Measurements from ENCODE around the gene SLC39A11.

The SLC39A11 gene

GRCh38 chr17:73045724-73046123, 46.8 kb downstream of the SLC39A11 start:
- DNase-seq (ENCODE audit: low read depth in 2 of 2, low spot score in 1 of 2) = no peak

DNA sequence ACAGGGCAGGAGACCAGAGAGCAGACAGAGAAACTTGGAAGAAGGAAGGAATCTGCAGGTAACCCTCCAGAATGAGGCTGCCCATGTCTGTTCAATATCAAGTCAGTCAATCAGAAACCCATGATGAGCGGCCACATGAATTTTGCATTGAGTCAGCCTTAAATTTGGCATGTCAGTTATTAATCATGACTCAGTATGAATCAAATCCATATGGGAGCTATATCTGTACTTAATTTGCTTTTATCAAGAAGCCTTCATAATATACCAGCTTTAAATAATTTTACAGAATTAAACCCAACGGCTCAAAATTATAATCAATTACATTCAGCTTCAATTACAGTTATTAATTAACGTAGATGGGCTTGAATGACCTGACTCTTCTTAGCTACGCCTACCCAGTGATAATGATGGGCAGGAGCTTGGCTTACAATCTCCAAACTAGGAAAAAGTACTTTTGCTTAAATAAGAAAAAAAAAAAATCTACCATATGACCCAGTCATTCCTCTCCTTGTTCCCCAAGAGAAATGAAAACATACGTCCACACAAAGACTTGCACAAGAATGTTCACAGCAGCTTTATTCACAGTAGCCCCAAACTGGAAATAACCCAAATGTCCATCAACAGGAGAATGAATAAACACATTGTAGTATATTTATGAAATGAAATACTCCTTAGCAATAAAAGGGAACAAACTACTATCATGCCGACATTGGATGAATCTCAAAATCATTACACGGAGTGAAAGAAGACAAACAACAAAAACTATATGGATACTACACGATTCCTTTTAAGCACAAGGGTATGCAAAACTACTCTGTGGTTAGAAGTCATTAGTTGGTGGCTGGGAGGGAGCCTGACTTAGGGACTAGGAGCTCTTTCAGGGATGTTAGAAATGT, 48.6 kb downstream of the SLC39A11 start:
- no peak for DNase-seq (ENCODE audit: low read depth in 2 of 2, low spot score in 1 of 2)

DNA sequence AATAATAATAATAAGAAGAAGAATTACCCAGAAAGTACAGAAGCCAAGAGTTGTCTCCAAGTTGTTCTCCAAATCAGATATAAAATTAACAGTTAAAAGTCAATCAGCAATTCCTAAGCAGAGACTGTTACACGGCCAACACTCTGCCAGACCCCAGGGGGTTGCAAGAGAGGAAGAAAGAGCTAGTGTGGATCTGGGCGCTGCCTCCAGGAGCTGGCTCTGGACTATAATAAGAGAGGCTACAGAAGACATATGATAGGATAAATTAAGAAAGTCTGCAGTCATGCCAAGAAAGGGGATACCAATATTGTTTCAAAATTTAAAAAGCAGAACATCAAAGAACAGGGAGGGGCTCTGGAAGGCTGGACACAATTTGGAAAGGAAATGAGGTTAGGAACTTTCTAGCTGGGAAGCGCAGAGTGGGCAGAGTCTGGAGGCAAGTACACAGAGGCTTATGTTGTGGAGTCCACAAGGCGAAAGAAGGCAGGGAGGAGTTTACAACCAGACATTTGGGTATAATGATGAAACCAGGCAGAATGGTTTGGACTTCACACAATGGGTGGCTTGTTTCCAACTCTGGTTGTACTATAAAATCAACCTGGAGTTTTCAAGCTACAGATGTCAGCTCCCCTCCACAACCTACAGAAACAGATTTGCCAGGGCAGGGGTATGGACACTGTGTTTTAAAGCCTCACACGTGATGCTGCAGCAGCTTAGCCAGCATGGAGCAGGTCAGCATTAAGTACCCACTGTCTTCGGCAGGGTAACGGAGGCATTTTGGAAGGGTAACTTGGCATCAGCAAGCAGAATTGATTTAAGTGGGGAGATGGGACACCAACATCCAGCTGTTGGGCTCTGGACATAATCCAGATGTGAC, 49.4 kb downstream of the SLC39A11 start:
- no peak for DNase-seq (ENCODE audit: low read depth in 2 of 2, low spot score in 1 of 2)

GRCh38 chr17:73042225-73042624, 50.3 kb downstream of the SLC39A11 start:
- DNase-seq (ENCODE audit: low read depth in 2 of 2, low spot score in 1 of 2) = no peak

- DNase-seq (ENCODE audit: low read depth in 2 of 2, low spot score in 1 of 2) = no peak
Observed at GRCh38 chr17:73039282-73039681, 53.2 kb downstream of the SLC39A11 start.

- DNase-seq (ENCODE audit: low read depth in 2 of 2, low spot score in 1 of 2) = no peak
Observed at GRCh38 chr17:73031472-73031871, 61.0 kb downstream of the SLC39A11 start.

DNA sequence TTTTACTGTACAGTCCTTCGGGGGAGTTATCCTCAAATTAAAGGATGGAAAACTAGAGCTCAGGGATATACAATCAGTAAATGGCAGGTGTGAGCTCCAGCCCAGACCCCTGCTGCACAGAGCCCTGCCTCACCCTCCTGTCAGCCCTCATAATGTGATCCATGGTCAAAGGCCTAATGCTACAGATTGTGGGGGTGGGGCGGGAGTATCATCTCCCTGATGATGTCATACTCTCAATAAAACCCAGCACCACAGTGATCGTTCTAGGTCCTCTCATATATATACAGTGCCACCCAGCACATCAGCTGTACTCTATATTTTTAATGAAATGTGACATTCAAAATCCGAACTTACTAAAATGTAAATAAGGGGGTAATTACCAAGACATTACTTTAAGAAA, 61.5 kb downstream of the SLC39A11 start:
- DNase-seq (ENCODE audit: low read depth in 2 of 2, low spot score in 1 of 2) = no peak

DNA sequence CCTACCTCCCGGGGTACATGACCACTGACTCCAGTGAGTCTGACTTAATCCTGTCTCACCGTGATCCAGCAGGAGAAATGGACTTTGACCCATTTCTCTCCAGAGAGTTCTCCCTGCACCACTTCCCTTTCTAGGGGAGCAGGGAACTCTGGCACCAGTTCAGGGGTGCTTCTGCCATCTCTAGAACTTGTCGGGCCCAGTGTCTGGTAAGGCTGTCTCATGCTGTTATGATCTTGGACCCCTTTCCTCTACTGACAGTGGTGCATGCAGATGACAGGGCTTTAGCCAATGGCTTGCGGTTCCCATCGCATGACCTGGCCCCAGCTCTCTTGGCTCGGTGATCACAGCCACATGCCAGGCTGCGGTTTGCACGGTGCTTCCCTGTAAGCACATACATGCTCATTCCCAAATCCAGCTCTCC, 62.0 kb downstream of the SLC39A11 start:
- DNase-seq (ENCODE audit: low read depth in 2 of 2, low spot score in 1 of 2) = no peak

GRCh38 chr17:73029991-73030390, 62.5 kb downstream of the SLC39A11 start:
- DNase-seq (ENCODE audit: low read depth in 2 of 2, low spot score in 1 of 2) = no peak

GRCh38 chr17:73029021-73029420, 63.5 kb downstream of the SLC39A11 start:
- DNase-seq (ENCODE audit: low read depth in 2 of 2, low spot score in 1 of 2) = no peak

DNA sequence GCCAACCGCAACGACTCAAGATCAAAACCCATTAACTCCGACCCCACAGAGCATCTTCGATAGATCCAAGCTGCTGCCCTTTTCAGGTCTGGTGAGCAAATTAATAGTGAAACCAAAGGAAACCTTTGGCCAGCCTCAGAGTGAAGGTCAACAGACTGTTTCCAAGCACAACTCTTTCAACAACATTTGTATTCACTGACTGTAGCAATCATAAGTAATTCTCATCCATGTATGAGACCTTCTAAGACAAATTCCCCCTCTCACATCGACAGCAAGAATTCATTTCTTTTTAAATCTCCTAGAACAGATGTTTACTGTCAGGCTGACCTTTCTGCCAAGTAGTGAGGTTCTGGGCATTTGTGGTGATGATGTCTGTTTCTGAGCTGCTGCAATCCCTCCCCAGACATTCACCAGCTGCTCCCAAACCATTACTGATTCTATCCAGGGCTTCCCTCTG, 64.2 kb downstream of the SLC39A11 start:
- no peak for DNase-seq (ENCODE audit: low read depth in 2 of 2, low spot score in 1 of 2)

DNA sequence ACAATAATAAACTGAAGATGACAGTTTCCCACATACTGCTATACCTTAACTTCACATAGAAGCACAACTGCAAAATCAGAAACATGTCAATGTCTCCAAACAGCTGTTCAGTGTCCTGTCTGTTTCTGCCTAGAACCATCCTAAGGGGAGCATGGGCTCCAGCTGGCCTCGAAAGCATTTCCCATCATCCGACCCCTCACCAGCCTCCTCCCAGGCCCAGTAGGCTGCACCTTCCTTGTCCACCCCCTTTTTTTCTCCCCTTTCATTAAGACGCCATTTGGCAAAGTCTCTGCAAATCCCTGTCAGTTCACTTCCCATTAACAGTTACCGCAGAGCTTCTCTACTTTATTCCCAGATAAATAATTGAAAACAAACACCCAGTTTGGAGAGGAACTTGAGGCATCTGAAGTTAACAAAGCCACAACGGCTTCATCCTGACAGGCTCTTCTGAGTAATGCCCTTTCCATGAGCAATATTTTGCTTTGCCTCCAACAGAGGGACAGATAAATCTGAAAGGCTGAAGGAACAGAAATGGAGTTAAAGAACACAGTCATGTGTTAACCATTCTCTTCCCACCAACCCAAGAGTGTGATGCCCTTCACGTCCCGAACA, 65.3 kb downstream of the SLC39A11 start:
- DNase-seq (ENCODE audit: low read depth in 2 of 2, low spot score in 1 of 2) = no peak

GRCh38 chr17:73025041-73025560, 67.4 kb downstream of the SLC39A11 start:
- DNase-seq (ENCODE audit: low read depth in 2 of 2, low spot score in 1 of 2) = no peak

- no peak for DNase-seq (ENCODE audit: low read depth in 2 of 2, low spot score in 1 of 2)
Observed at GRCh38 chr17:73023759-73024158, 68.7 kb downstream of the SLC39A11 start.

- DNase-seq (ENCODE audit: low read depth in 2 of 2, low spot score in 1 of 2) = no peak
Observed at GRCh38 chr17:73022694-73023093, 69.8 kb downstream of the SLC39A11 start.

DNA sequence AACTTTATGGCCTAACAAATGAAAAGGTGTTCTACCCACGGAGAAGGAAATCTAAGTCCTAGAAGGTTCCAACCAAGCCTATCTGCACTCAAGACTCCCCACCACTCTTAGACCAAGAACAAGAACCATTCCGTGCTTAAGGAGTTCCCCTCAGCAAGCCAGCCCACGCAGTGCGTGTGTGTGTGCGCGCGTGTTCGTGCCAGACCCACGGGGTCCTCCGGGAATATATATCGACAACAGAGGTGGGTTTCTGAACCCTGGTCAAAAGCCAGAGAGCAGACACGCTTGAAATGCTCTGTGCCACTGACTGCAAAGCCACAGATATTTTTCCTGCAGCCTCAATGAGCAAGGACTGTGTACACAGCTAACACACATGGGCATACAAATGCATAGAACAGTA, 70.7 kb downstream of the SLC39A11 start:
- DNase-seq (ENCODE audit: low read depth in 2 of 2, low spot score in 1 of 2) = no peak

DNA sequence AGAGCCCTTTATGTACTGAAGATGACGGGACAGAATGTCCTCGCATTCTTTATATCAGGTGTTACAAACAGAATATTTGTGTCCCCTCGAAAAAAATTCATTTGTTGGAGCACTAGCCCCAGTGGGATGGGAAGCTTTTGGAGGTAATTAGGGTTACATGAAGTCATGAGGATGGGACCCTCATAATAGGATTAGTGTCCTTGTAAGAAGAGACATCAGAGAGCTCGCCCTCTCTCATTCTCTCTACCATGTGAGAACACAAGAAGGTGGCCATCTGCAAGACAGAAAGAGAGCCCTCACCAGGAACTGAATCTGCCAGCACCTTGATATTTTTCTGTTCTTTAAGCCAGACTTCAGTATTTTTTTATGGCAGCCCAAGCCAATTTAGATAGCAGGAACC, 72.4 kb downstream of the SLC39A11 start:
- DNase-seq (ENCODE audit: low read depth in 2 of 2, low spot score in 1 of 2) = no peak

- no peak for DNase-seq (ENCODE audit: low read depth in 2 of 2, low spot score in 1 of 2)
Observed at GRCh38 chr17:73018599-73018998, 73.9 kb downstream of the SLC39A11 start.

DNA sequence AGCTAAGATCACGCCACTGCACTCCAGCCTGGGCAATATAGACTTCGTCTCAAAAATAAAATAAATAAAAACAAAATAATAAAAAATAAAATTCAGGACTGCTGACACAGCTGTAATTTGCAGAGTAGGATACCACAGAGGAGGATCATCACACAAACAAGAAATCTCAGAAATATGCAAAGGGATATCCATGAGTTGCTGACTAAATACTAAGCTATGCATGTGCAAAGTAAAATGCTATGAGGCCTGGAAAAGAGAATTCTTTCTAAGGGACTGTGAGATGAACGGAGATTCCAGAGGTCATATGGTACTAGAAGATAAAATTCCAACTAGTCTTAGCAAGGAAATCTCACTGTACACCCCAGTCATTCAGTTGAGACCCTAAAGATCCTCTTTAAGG, 74.8 kb downstream of the SLC39A11 start:
- no peak for DNase-seq (ENCODE audit: low read depth in 2 of 2, low spot score in 1 of 2)

DNA sequence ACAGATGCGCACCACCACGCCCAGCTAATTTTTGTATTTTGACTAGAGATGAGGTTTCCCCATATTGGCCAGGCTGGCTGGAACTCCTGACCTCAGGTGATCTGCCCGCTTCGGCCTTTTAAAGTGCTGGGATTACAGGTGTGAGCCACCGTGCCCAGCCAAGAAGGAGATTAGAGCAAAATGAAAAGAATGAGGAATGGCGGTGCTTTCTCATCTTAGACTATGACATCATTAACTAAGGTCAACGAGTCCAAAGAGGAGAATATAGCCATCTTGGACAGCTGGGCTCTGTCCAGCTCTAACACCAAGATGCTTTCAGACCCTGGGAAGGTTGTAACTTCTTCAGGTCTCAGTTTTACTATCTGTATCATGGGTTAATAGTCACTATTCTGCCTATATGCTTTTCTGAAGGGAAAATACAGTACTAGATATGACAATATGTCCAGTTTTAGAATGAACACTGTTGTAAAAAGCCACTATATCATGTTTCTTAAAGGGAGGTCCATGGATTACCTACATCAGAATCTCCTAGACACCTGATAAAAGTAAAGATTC, 76.7 kb downstream of the SLC39A11 start:
- no peak for DNase-seq (ENCODE audit: low read depth in 2 of 2, low spot score in 1 of 2)
